Pancreas (tissue), 10 donors: ENCODE results near the gene RNFT2. TPM values are rescaled to one million over a fixed set of nuclear protein-coding genes. Genes with fewer than 3 reads are reported as not detected.

Experiments
- ATAC-seq, 4 donors: fragments of 200-7000 bp; cut with Tn5 transposase; one replicate each; pipeline versions ENCODE4 v1.8.0 to v1.9.1; 2020; ENCODE audit warnings: mild to moderate bottlenecking in 4 of 4, moderate library complexity in 4 of 4
- DNase-seq, 6 donors: peaks; one replicate each; pipeline ENCODE4 v3.0.0-alpha.2; 2020
- FAIRE-seq: peaks from 2 replicates; lab custom pipeline; 2012; peaks lifted over from hg19 to GRCh38; lab: Jason Lieb, UNC
- H3K27ac ChIP-seq, 4 donors: fragments of 200-600 bp; sonication (generic); 1 replicate in 3 of 4; 2 replicates in 1 of 4; pipeline versions ENCODE4 v1.5.0 to v1.8.0; 2020
- H3K27me3 ChIP-seq, 4 donors: fragments of 200-600 bp; one replicate each; pipeline ENCODE4 v1.8.0; 2021
- H3K36me3 ChIP-seq, 3 donors: fragments of 200-600 bp; sonication (generic) in 1 of 3; one replicate each; pipeline versions ENCODE4 v1.5.0 to v1.8.0; 2020 to 2021
- H3K4me1 ChIP-seq, 3 donors: fragments of 200-600 bp; one replicate each; pipeline ENCODE4 v1.8.0; 2021
- H3K4me3 ChIP-seq, 4 donors: fragments of 200-600 bp; sonication (generic) in 2 of 4; one replicate each; pipeline versions ENCODE4 v1.5.0 to v1.8.0; 2020 to 2021
- H3K9me3 ChIP-seq, 4 donors: fragments of 200-600 bp; one replicate each; pipeline ENCODE4 v1.8.0; 2021
- CTCF ChIP-seq, 4 donors: fragments of 200-600 bp; sonication (generic) in 3 of 4; IDR thresholded peaks; one replicate each; pipeline versions ENCODE4 v1.5.0 to v1.8.0; 2021; ENCODE audit warnings: antibody characterized with exemption in 4 of 4
- WGBS, 2 donors: extraction: QIAGEN DNeasy Blood & Tissue Kit; methylation state at CpG; one replicate each; pipeline ENCODE4 v1.1.7; 2013; 5-methylcytosine and 5-hydroxymethylcytosine counted together
- intact Hi-C, 3 donors: fragments of 100-400 bp; cut with DNase I; formaldehyde crosslinking; loops; one replicate each; pipeline versions ENCODE4 v1.11.1 to v1.14.2; 2022
- polyA plus RNA-seq, 2 donors: library from polyadenylated mRNA; stranded (reverse); fragments of 200-250 nt; gene quantifications; one replicate each; pipeline ENCODE4 v1.2.3, GENCODE V29; 2013
- total RNA-seq, 6 donors: library from RNA; stranded (reverse); fragmentation: NEBNext Ultra II Directional in 4 of 6; extraction: Animal tissue kit (Norgen Biotek cat#: 25700) in 4 of 6; gene quantifications; one replicate each; pipeline versions ENCODE4 v1.2.1 to v1.2.4, GENCODE V29; 2021 to 2023
- donor health status: healthy with polysubstance abuse.
- donor health status: DM: no; HTN: no; CAD: no; lungs with moderate emphysema.
- donor health status: DM: no; HTN: no; CAD: no.
- donor health status: control.
- donor health status: control.
- donor health status: Bipolar disorder and iron deficiency.
- donor health status: DM: yes; HTN: yes; CAD: no.
- donor health status: DM: no; HTN: no; CAD: no.
- donor health status: DM: no; HTN: no; CAD: no.
- donor health status: DM: yes; HTN: yes; CAD: no.

The RNFT2 gene
- total and polyA plus RNA-seq, 8 donors, result 0.51 to 2.6 (median 1.5) TPM

GRCh38 chr12:116719731-116720528 is 18.2 kb upstream of the RNFT2 start:
- no peak for FAIRE-seq
- Histone ChIP-seq H3K36me3 (peaks cover 0 to 14% (median 0%) of the 10 kb centered on the region in 3 donors), H3K27ac (peak overlapping the region in 1 of 4 donors; percentile 2), H3K9me3 (no peaks in the 10 kb centered on the region), H3K4me1 (no peaks in the 10 kb centered on the region), H3K27me3 (no peaks in the 10 kb centered on the region), H3K4me3 (no peak overlapping the region)
- ATAC-seq, result peak in 2 of 4 donors; percentile 59 to 69
- WGBS, 2 donors, result 63 to 68% methylated on average over 15 of the region's 15 CpGs
- intact Hi-C loops, result loop anchor here in 1 of 3 donors (10.0 kb wide), 1 partner anchor 725 kb away; no protein-coding TSS in a partner anchor
- no peak for DNase-seq
- TF ChIP-seq CTCF (IDR thresholded peaks at IDR 0.05), result no peak

GRCh38 chr12:116722245-116722644 is 15.9 kb upstream of the RNFT2 start:
- no peak for DNase-seq
- Histone ChIP-seq H3K36me3 (peaks cover 0 to under 1% (median 0%) of the 10 kb centered on the region in 3 donors), H3K4me3 (no peak overlapping the region), H3K9me3 (no peaks in the 10 kb centered on the region), H3K27me3 (no peaks in the 10 kb centered on the region), H3K4me1 (peaks cover 1 to 6% (median 6%) of the 10 kb centered on the region in 3 donors), H3K27ac (no peak overlapping the region)
- intact Hi-C loops, result no loop called here
- FAIRE-seq, result no peak
- ATAC-seq, result no peak
- TF ChIP-seq CTCF (IDR thresholded peaks at IDR 0.05), result no peak

- FAIRE-seq (no peak), ATAC-seq (peak in 1 of 4 donors; percentile 17), DNase-seq (no peak)
- H3K4me1 ChIP-seq, result peaks cover 3 to 15% (median 12%) of the 10 kb centered on the region in 3 donors
- intact Hi-C loops, result no loop called here
- no peaks in the 10 kb centered on the region for H3K36me3 ChIP-seq
- no peaks in the 10 kb centered on the region for H3K27me3 ChIP-seq
- TF ChIP-seq CTCF (IDR thresholded peaks at IDR 0.05), result no peak
- no peaks in the 10 kb centered on the region for H3K9me3 ChIP-seq
- no peak overlapping the region for H3K4me3 ChIP-seq
- WGBS, 2 donors, result 24 to 29% methylated on average over 4 of the region's 4 CpGs
- H3K27ac ChIP-seq, result no peak overlapping the region
These were observed 11.4 kb upstream of the RNFT2 start for GRCh38 chr12:116726694-116727093.

- FAIRE-seq, result no peak
These were observed 10.9 kb upstream of the RNFT2 start for GRCh38 chr12:116727261-116727660.

More at GRCh38 chr12:116727261-116727660, 10.9 kb upstream of the RNFT2 start:
- Histone ChIP-seq H3K27me3 (no peaks in the 10 kb centered on the region), H3K27ac (no peak overlapping the region), H3K9me3 (no peaks in the 10 kb centered on the region), H3K36me3 (no peaks in the 10 kb centered on the region), H3K4me1 (peaks cover 3 to 15% (median 12%) of the 10 kb centered on the region in 3 donors), H3K4me3 (no peak overlapping the region)
- DNase-seq (no peak), ATAC-seq (peak in 3 of 4 donors; percentile 43 to 72 (median 69))
- no peak for TF ChIP-seq CTCF (IDR thresholded peaks at IDR 0.05)
- intact Hi-C loops, result no loop called here
- 22 to 32% methylated on average over 3 of the region's 3 CpGs for WGBS, 2 donors
